SU-DHL-6 (cell line): ENCODE measurements around the gene CDK6.
A peak's percentile ranks its signal among the peaks of the same experiment; 100 is the strongest.

Experiments
- H2AFZ ChIP-seq: fragments of 200-600 bp; sonication (generic); 2 replicates; pipeline ENCODE4 v1.6.1; 2014; ENCODE audit warnings: low read depth, mild to moderate bottlenecking, moderate library complexity, mixed read lengths, antibody characterized with exemption, low read length; ENCODE audit not compliant: severe bottlenecking
- H3F3A ChIP-seq: fragments of 200-600 bp; shearing (Covaris generic); 2 replicates; pipeline ENCODE4 v1.6.0; 2016; ENCODE audit warnings: antibody characterized with exemption, mild to moderate bottlenecking; ENCODE audit not compliant: insufficient read depth
- H3K27ac ChIP-seq: fragments of 200-600 bp; sonication (generic); 2 replicates; pipeline ENCODE4 v1.5.1; 2016; ENCODE audit warnings: low read depth, mild to moderate bottlenecking, low read length, moderate library complexity, mixed read lengths
- H3K27me3 ChIP-seq: fragments of 200-600 bp; sonication (generic), shearing (Covaris generic); 2 replicates; pipeline ENCODE4 v1.6.0; 2014; ENCODE audit warnings: mild to moderate bottlenecking, low read length
- H3K36me3 ChIP-seq: fragments of 200-600 bp; sonication (generic); 2 replicates; pipeline ENCODE4 v1.6.1; 2014; ENCODE audit warnings: mild to moderate bottlenecking, low read length, mixed read lengths
- H3K4me2 ChIP-seq: fragments of 300-600, 200-600 bp; shearing (Covaris generic), sonication (generic); 2 replicates; pipeline ENCODE4 v1.6.0; 2014; ENCODE audit warnings: low read length, low read depth, mild to moderate bottlenecking; ENCODE audit not compliant: poor library complexity, severe bottlenecking
- H3K4me3 ChIP-seq: fragments of 200-600 bp; sonication (generic); 2 replicates; pipeline ENCODE4 v1.5.1; 2014; ENCODE audit warnings: antibody characterized with exemption, low read length, mild to moderate bottlenecking, mixed read lengths; ENCODE audit not compliant: insufficient read depth, poor library complexity, severe bottlenecking
- H3K79me2 ChIP-seq: fragments of 200-600 bp; sonication (generic); 2 replicates; pipeline ENCODE4 v1.6.1; 2014; ENCODE audit warnings: mild to moderate bottlenecking, low read length, moderate library complexity; ENCODE audit not compliant: insufficient read depth
- H3K9ac ChIP-seq: fragments of 200-600 bp; sonication (generic); 2 replicates; pipeline ENCODE4 v1.7.0; 2014; ENCODE audit warnings: mild to moderate bottlenecking, low read length
- H3K9me2 ChIP-seq: fragments of 200-600 bp; sonication (generic); replicated peaks from 2 replicates; pipeline ENCODE4 v1.6.1; 2014; ENCODE audit warnings: low read length; ENCODE audit not compliant: insufficient read depth
- H3K9me3 ChIP-seq: fragments of 200-600 bp; sonication (generic); 2 replicates; pipeline ENCODE4 v1.6.1; 2014; ENCODE audit warnings: low read length, mixed read lengths; ENCODE audit not compliant: insufficient read depth
- H4K20me1 ChIP-seq: fragments of 200-600 bp; sonication (generic); 2 replicates; pipeline ENCODE4 v1.6.1; 2014; ENCODE audit warnings: low read depth, mild to moderate bottlenecking, antibody characterized with exemption, low read length, moderate library complexity, mixed read lengths
- CTCF ChIP-seq: fragments of 200-600 bp; sonication (generic); IDR thresholded peaks from one replicate; pipeline ENCODE4 v1.5.1; 2017; ENCODE audit warnings: antibody characterized with exemption, mild to moderate bottlenecking, low read length, moderate library complexity; ENCODE audit not compliant: insufficient read depth, poor library complexity, severe bottlenecking
- EZH2phosphoT487 ChIP-seq: fragments of 200-600 bp; sonication (generic), shearing (Covaris generic); conservative IDR thresholded peaks from 2 replicates; pipeline ENCODE4 v1.6.1; 2018; ENCODE audit warnings: mild to moderate bottlenecking, antibody characterized with exemption, low read length, moderate library complexity, mixed read lengths

CDK6 gene

DNA sequence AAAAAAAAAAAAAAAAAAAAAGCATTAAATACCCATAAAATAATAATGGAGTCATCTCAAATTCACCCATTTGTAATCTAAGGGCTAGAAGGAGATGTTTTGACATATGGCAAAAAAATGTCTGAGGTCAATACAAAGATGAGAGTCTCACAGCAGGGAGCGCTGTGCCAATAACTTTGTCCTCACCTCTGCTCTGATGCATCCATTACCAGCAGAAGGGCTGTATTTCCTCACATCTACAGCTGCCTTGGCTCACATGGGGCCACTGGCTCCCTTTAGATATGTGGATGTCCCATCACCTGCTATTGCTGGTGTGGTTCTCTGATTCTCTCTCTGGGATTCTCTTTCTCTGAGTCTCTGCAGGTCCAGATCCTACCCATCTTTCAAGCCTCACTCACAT, 155.9 kb downstream of the CDK6 start:
- Histone ChIP-seq H3K79me2 (no peaks in the 10 kb centered on the region), H3K27me3 (no peaks in the 10 kb centered on the region), H3F3A (peaks cover 6% of the 10 kb centered on the region; the same call in 1 of the 2 replicates), H3K27ac (no peak overlapping the region), H3K9ac (no peak overlapping the region), H3K9me2 (no peaks in the 10 kb centered on the region), H3K9me3 (no peaks in the 10 kb centered on the region), H3K4me2 (no peak overlapping the region), H2AFZ (no peak overlapping the region), H3K36me3 (no peaks in the 10 kb centered on the region), H4K20me1 (no peaks in the 10 kb centered on the region), H3K4me3 (no peak overlapping the region)
- no peak for TF ChIP-seq EZH2phosphoT487
- no peak for TF ChIP-seq CTCF

DNA sequence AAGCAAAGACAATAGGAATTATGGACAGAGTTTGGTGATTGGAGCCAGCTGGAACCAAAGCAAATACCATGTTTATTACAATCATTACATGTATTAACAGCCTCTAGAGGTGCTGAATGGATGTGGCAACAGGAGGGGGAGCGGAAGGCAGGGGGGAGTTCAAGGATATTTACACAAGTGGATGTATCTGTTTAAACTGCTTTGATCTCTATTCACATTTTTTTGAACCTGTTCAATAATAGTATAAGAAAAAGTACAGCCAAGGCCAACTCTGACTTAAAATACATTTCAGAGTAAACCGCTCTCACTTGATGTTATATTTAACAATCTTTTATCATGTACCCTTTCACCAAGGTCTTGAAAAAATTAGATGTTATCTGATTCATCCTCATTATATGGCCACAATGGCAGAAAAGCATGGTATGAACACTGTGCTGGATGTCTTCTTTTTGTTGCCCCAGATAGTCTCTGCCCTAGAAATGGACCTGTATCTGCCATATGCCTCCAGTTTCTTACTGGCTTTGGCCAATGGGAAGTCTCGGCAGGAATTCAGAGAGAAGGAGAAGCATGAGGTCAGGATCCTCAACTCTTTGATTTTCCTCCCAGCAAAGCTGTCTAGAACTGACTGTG, 158.0 kb downstream of the CDK6 start:
- Histone ChIP-seq H3K9me2 (no peaks in the 10 kb centered on the region), H4K20me1 (no peaks in the 10 kb centered on the region)
- no peak for TF ChIP-seq EZH2phosphoT487
- no peak for TF ChIP-seq CTCF

DNA sequence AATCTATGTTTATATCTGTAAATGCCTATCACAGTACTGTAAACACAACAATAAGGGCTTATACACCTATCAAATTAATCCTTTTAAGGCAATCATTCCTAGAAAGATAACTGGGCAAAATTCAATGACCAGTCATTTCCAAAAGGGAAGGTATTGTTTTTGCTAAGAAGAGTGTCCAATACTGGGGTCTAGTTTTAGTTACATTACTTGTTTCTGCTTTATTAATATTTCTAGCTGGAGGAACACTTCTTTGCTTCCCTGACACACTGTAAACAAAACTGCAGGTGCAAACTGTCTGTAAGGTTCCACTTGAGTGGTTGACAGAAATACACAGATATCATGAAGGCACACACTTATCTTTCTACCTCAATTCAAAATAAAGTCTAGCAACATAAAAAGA, 162.0 kb downstream of the CDK6 start:
- H3K27me3 ChIP-seq: no peaks in the 10 kb centered on the region
- H3K9me3 ChIP-seq: no peaks in the 10 kb centered on the region
- H3K9ac ChIP-seq: no peak overlapping the region
- TF ChIP-seq CTCF: no peak
- no peak for TF ChIP-seq EZH2phosphoT487
- no peaks in the 10 kb centered on the region for H3K9me2 ChIP-seq
- no peaks in the 10 kb centered on the region for H3K36me3 ChIP-seq
- H2AFZ ChIP-seq: no peak overlapping the region
- peak overlapping the region; percentile 35 for H3K4me2 ChIP-seq
- H3K27ac ChIP-seq: peak overlapping the region; percentile 66
- H3F3A ChIP-seq: peaks cover 9% of the 10 kb centered on the region; the same call in 1 of the 2 replicates
- no peaks in the 10 kb centered on the region for H4K20me1 ChIP-seq
- H3K79me2 ChIP-seq: no peaks in the 10 kb centered on the region
- H3K4me3 ChIP-seq: no peak overlapping the region

More for the DNA sequence above, 158.0 kb downstream of the CDK6 start:
- no peak overlapping the region for H3K4me2 ChIP-seq
- no peaks in the 10 kb centered on the region for H3K36me3 ChIP-seq
- peaks cover 9% of the 10 kb centered on the region; the same call in 1 of the 2 replicates for H3F3A ChIP-seq
- no peak overlapping the region for H2AFZ ChIP-seq
- H3K27me3 ChIP-seq: no peaks in the 10 kb centered on the region
- no peak overlapping the region for H3K9ac ChIP-seq
- H3K27ac ChIP-seq: no peak overlapping the region
- no peaks in the 10 kb centered on the region for H3K9me3 ChIP-seq
- no peaks in the 10 kb centered on the region for H3K79me2 ChIP-seq
- no peak overlapping the region for H3K4me3 ChIP-seq
